NCI-H345 treated with DMSO at 0.1 percent for 48 hours (cell line): ENCODE results near the gene WNT2.

Experiments used
- DNase-seq: peaks from one replicate; lab custom pipeline; 2025; ENCODE audit not compliant: unreplicated experiment; lab: John Stamatoyannopoulos, UW

Gene WNT2

GRCh38 chr7:117322741-117323304 lies at the start of gene WNT2:
WNT2 (minus strand) TSS chr7:117323058; CDS start chr7:117322989, 69 bp downstream.
- DNase-seq: no peak

GRCh38 chr7:117372073-117372472 lies 49.2 kb upstream of the WNT2 start:
- no peak for DNase-seq

DNA sequence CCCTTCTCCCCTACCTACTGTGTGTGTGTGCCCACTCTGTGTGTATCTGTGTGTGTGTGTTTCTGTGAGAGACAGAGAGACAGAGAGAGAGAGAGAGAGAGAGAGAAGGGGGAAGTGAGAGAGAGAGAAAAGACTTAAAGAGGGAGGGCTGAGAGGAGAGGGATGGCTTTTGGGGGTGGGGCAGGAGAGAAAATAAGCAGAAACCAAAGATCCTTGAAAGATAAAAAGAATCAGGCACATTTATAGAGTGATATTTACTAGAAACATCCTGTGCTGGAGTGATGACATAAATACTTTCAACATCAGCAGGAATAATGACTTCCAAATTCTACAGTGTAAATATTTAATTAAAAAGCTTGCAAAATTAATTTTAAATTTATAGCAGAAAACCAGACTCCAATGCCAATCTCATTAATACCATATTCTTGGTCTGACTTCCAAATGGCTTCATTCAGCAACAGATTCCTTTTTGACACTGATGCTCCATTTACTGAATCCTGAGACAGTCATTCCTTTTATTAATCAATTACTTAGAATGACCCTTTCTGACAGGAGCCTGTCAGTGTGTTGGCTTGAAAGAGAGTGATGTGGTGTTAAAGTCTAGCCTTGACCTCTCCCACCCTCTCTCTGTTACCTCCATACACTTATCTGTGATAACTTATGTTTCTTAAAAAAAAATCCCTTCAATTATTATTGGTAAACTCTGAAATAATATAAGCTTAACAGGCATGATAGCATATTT lies 41.7 kb upstream of the WNT2 start:
- DNase-seq: no peak

GRCh38 chr7:117362294-117362888 lies 39.5 kb upstream of the WNT2 start:
- no peak for DNase-seq

GRCh38 chr7:117350027-117350426 lies 27.2 kb upstream of the WNT2 start:
- DNase-seq: no peak

DNA sequence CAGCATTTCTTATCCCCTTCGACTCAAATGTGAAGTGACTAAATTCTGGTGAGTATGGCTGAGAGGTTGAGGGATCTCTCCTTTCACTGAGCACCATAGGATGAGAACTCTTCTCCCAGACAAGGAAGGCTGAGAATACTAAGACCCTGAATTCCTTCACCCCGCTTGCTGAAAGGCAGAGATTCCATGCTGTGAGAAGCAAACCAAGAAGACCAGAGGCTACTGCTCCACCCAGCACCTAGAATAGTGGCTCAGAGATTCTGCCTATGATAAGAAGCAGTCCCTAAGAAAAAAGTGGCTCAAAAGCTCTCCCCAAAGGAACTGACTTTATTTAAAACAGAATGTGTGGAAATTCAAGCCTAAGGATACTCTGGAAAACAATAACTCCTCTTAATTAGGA lies 26.7 kb upstream of the WNT2 start:
- DNase-seq: no peak

GRCh38 chr7:117347962-117348672 lies 25.3 kb upstream of the WNT2 start:
- no peak for DNase-seq

DNA sequence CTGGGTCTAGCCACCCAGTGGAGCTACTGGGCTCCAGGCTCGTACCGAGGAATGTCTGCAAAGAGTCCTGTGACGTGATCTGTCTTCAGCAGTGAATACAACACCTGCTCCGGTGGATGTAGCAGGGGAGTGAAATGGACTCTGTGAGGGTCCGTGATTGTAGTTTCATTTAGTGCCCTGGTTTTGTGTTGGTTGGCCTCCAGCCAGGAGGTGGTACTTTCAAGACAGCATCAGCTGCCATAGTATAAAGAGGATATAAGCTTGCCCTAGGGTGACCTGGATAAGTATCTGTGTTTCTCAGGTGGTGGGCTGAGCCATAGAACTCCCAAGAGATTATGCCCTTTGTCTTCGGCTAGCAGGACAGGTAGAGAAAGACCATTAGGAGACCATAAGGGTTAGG lies 24.6 kb upstream of the WNT2 start:
- DNase-seq: peak; percentile 44

DNA sequence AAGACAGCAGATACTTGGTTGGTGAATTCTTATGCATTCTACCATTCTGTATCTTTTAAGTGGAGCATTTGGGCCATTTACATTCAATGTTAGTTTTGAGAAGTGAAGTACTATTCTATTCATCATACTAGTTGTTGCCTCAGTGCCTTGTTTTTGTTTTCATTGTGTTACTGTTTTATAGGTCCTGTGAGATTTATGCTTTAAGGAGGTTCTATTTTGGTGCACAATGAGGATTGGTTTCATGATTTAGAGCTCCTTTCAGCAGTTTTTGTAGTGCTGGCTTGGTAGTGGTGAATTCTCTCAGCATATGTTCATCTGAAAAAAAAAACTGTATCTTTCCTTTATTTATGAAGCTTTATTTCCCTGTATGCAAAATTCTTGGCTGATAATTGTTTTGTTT lies 23.3 kb upstream of the WNT2 start:
- DNase-seq: peak; percentile 18

- no peak for DNase-seq
Measured at GRCh38 chr7:117338020-117338419, 15.2 kb upstream of the WNT2 start.

GRCh38 chr7:117333168-117333567 lies 10.3 kb upstream of the WNT2 start:
- no peak for DNase-seq

DNA sequence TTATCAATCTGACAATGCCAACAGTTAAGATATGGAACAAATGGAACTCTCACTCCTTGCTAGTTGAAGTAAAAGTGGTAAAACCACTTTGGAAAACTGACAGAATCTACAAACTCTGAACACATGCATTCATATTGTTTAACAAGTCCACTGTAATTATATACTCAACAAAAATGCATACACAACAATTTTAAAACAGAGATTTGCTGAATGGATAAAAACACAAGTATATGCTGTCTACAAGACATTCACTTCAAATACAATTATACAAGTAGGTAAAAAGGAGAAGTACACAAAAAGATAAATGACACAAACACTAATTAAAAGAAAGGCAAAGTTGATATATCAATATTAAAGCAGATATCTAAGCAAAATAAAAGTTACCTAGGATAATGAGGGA lies 9.2 kb upstream of the WNT2 start:
- no peak for DNase-seq

- no peak for DNase-seq
Measured at GRCh38 chr7:117325836-117326235, 3.0 kb upstream of the WNT2 start.

DNA sequence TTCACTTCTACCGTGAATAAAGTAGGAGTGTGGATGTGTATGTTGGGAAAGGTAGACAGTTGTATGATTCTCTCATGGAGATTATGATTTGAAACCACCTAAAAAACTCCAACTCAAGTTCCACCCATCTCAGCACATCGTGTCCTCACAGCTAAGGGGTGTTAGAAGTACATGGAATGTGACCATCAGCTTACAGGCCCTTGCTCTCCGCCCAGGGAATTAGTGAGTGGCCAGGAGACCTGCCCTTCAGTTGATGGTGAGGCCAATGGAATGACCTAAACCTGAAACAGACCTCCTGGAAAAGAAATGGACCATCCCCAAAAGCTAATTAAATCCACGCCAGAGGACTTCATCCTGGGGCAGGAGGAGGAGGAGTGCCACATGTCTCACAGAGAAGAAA lies 2.1 kb upstream of the WNT2 start:
- DNase-seq: no peak

GRCh38 chr7:117323851-117324711 lies 1.2 kb upstream of the WNT2 start:
- DNase-seq: peak; percentile 63

- DNase-seq: peak; percentile 63
Measured at GRCh38 chr7:117323305-117323850, 520 bp upstream of the WNT2 start.

DNA sequence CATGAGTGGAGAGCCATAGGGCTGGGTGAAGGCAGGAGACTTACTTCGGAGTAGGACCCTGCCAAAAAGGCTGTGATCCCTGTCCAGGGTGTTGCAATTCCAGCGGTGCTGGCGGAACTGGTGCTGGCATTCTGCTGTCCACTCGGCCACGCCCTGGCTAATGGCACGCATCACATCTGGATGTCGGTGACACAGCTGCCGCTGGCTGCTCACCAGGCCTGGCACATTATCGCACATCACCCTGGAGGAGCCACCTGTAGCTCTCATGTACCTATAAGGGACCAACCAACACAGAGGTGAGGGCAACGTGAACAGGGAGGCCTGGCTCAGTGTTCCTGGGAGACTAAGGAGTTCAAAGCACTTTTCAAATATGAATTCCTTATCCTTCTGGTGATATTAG lies 2.3 kb downstream of the WNT2 start:
- DNase-seq: no peak

DNA sequence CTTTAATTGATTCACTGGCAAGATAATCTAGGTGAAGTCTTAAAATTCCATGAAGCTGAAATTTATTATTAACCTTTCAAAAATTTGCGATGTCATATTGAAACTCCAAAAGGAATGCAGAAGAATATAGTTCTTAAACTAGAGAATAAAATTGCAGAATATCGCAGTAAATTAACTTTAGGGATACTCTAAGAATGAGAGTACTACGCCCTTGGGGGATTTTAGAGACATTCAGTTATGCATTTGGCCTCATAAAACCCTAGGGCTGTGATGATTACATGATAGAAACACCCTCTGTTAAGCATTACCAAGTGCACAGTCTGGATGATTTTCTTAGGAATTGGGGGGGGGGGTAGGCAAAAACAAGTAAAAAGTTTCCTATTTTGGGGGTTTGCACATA lies 3.7 kb downstream of the WNT2 start:
- DNase-seq: no peak

DNA sequence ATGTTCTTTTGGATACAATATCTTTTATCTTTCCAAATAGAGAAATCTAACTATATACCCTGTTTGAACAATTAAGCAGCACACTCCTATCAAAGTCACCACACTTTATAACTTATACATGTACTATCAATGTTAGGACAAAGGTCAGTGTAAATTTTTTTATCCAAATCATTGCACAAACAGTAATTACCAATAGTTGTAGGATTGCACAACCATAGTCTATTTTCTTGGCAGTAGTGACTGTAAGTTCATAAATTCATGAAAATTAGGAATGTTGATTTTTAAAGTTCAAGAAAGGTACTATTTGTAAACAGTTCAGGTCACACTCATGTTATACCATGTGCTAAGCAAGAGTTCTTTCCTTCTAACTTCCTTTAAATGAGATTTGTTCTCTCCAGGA lies 9.3 kb downstream of the WNT2 start:
- DNase-seq: no peak
